ENCODE data around the gene XRN2. TPM values are rescaled to one million over a fixed set of nuclear protein-coding genes. Genes with fewer than 3 reads are reported as not detected.

Gene XRN2
- polyA plus RNA-seq, 1 donor from 2014 or later: 142 TPM

DNA sequence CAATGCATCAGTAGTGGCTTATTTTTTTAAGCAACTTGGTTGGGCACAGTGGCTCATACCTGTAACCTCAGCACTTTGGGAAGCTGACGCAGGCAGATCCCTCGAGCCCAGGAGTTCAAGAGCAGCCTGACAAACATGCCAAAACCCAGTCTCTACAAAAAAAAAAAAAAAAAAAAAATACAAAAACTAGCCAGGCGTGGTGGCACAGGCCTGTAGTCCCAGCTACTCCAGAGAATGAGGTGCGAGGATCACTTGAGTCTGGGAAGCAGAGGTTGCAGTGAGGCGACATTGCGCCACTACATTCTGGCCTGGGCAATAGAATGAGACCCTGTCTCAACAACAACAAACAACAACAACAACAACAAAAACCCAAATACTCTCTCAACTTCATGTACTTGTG lies 44.7 kb upstream of the XRN2 start:
- Histone ChIP-seq H3K79me2 (replicated peaks; ENCODE audit: insufficient read depth, low read length) (no peaks in the 10 kb centered on the region), H3K27me3 (ENCODE audit: insufficient read depth, low read depth, low read length) (no peaks in the 10 kb centered on the region), H4K20me1 (ENCODE audit: insufficient read depth) (no peaks in the 10 kb centered on the region), H3K4me3 (ENCODE audit: low read length) (no peak overlapping the region), H3K9me2 (ENCODE audit: insufficient read depth, low read length) (no peaks in the 10 kb centered on the region), H3F3A (ENCODE audit: insufficient read depth, low read length, poor library complexity, severe bottlenecking) (no peaks in the 10 kb centered on the region), H3K9me3 (ENCODE audit: low read length) (no peaks in the 10 kb centered on the region), H3K4me2 (ENCODE audit: low read length) (no peak overlapping the region), H2AFZ (ENCODE audit: low read depth, low read length) (no peak overlapping the region), H3K9ac (ENCODE audit: low read length) (no peak overlapping the region), H3K27ac (ENCODE audit: low read length) (no peak overlapping the region), H3K36me3 (ENCODE audit: insufficient read depth, low read length) (no peaks in the 10 kb centered on the region)
- TF ChIP-seq TAF1 (IDR thresholded peaks at IDR 0.05; ENCODE audit: low read depth): no peak
- no peak for TF ChIP-seq EP300 (conservative IDR thresholded peaks at IDR 0.05; ENCODE audit: poor library complexity, severe bottlenecking)
- TF ChIP-seq, protein P1, sequence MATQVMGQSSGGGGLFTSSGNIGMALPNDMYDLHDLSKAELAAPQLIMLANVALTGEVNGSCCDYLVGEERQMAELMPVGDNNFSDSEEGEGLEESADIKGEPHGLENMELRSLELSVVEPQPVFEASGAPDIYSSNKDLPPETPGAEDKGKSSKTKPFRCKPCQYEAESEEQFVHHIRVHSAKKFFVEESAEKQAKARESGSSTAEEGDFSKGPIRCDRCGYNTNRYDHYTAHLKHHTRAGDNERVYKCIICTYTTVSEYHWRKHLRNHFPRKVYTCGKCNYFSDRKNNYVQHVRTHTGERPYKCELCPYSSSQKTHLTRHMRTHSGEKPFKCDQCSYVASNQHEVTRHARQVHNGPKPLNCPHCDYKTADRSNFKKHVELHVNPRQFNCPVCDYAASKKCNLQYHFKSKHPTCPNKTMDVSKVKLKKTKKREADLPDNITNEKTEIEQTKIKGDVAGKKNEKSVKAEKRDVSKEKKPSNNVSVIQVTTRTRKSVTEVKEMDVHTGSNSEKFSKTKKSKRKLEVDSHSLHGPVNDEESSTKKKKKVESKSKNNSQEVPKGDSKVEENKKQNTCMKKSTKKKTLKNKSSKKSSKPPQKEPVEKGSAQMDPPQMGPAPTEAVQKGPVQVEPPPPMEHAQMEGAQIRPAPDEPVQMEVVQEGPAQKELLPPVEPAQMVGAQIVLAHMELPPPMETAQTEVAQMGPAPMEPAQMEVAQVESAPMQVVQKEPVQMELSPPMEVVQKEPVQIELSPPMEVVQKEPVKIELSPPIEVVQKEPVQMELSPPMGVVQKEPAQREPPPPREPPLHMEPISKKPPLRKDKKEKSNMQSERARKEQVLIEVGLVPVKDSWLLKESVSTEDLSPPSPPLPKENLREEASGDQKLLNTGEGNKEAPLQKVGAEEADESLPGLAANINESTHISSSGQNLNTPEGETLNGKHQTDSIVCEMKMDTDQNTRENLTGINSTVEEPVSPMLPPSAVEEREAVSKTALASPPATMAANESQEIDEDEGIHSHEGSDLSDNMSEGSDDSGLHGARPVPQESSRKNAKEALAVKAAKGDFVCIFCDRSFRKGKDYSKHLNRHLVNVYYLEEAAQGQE (IDR thresholded peaks at IDR 0.05; ENCODE audit: borderline replicate concordance): no peak
- TF ChIP-seq, protein P2, sequence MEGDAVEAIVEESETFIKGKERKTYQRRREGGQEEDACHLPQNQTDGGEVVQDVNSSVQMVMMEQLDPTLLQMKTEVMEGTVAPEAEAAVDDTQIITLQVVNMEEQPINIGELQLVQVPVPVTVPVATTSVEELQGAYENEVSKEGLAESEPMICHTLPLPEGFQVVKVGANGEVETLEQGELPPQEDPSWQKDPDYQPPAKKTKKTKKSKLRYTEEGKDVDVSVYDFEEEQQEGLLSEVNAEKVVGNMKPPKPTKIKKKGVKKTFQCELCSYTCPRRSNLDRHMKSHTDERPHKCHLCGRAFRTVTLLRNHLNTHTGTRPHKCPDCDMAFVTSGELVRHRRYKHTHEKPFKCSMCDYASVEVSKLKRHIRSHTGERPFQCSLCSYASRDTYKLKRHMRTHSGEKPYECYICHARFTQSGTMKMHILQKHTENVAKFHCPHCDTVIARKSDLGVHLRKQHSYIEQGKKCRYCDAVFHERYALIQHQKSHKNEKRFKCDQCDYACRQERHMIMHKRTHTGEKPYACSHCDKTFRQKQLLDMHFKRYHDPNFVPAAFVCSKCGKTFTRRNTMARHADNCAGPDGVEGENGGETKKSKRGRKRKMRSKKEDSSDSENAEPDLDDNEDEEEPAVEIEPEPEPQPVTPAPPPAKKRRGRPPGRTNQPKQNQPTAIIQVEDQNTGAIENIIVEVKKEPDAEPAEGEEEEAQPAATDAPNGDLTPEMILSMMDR (IDR thresholded peaks at IDR 0.05; ENCODE audit: poor library complexity, severe bottlenecking): no peak
- TF ChIP-seq EZH2 (IDR thresholded peaks at IDR 0.05; ENCODE audit: borderline replicate concordance, insufficient read depth, low read length, poor library complexity, severe bottlenecking): no peak
- TF ChIP-seq MXI1 (conservative IDR thresholded peaks at IDR 0.05; ENCODE audit: poor library complexity, severe bottlenecking): no peak
- no peak for TF ChIP-seq POLR2AphosphoS5 (IDR thresholded peaks at IDR 0.05)
- TF ChIP-seq RAD21 (conservative IDR thresholded peaks at IDR 0.05): no peak
- no peak for TF ChIP-seq SMC3 (conservative IDR thresholded peaks at IDR 0.05; ENCODE audit: poor library complexity)

DNA sequence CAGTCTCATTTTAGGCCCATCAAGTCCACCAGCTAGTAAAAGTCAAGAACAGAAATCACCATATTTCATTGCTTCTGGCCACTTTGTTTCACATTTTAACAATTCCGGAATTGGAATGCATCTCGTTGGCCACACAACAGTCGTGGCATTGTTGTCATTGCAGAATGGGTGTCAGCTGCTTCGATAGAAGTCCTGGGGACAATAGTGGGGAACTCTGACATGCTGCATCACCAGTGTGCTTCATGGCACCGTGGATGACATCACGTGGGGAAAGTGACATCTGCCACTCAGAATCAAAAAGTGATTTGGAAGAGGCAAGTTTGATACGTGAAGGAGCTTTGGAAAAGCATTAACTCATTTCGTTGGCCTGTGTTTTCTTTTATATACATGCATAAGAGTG lies 43.8 kb upstream of the XRN2 start:
- Histone ChIP-seq H3F3A (ENCODE audit: insufficient read depth, low read length, poor library complexity, severe bottlenecking) (no peaks in the 10 kb centered on the region), H3K27ac (ENCODE audit: low read length) (no peak overlapping the region), H3K4me3 (ENCODE audit: low read length) (no peak overlapping the region), H3K9me2 (ENCODE audit: insufficient read depth, low read length) (no peaks in the 10 kb centered on the region), H3K36me3 (ENCODE audit: insufficient read depth, low read length) (no peaks in the 10 kb centered on the region), H4K20me1 (ENCODE audit: insufficient read depth) (no peaks in the 10 kb centered on the region), H3K9ac (ENCODE audit: low read length) (no peak overlapping the region), H3K79me2 (replicated peaks; ENCODE audit: insufficient read depth, low read length) (no peaks in the 10 kb centered on the region), H3K4me2 (ENCODE audit: low read length) (no peak overlapping the region), H3K9me3 (ENCODE audit: low read length) (no peaks in the 10 kb centered on the region), H3K27me3 (ENCODE audit: insufficient read depth, low read depth, low read length) (no peaks in the 10 kb centered on the region), H2AFZ (ENCODE audit: low read depth, low read length) (no peak overlapping the region)
- TF ChIP-seq TAF1 (IDR thresholded peaks at IDR 0.05; ENCODE audit: low read depth) (no peak), EP300 (conservative IDR thresholded peaks at IDR 0.05; ENCODE audit: poor library complexity, severe bottlenecking) (no peak), MXI1 (conservative IDR thresholded peaks at IDR 0.05; ENCODE audit: poor library complexity, severe bottlenecking) (no peak), POLR2AphosphoS5 (IDR thresholded peaks at IDR 0.05) (no peak), RAD21 (conservative IDR thresholded peaks at IDR 0.05) (no peak), SMC3 (conservative IDR thresholded peaks at IDR 0.05; ENCODE audit: poor library complexity) (no peak), EZH2 (IDR thresholded peaks at IDR 0.05; ENCODE audit: borderline replicate concordance, insufficient read depth, low read length, poor library complexity, severe bottlenecking) (no peak)
- TF ChIP-seq, protein P1 (IDR thresholded peaks at IDR 0.05; ENCODE audit: borderline replicate concordance): no peak
- TF ChIP-seq, protein P2 (IDR thresholded peaks at IDR 0.05; ENCODE audit: poor library complexity, severe bottlenecking): no peak

Measured in neural cell (in vitro differentiated cells).